ENCODE results near the gene ASTN2.

Gene ASTN2

GRCh38 chr9:117413346-117414219, 1.3 kb downstream of the ASTN2 start:
- DNase-seq (ENCODE audit: low read depth), result no peak

DNA sequence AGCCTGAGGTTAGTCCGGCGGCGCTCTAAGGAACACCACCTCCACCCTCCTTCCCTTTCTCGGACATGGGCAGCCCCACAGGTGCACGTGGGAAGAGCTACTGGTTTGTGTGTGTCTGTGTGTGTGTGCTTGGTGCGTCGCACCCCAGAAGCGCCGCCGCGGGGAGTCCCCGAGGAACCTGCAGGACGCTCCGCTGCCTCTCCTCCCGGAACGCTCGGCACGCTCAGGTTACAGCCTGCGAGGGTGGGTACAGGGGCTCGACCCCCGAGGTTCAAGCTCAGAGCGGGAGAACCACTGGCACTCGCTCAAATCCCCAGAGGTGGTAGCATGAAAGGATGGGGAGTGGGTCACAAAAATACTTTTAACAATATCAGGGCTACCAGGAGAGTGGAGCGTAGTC, 2.0 kb downstream of the ASTN2 start:
- no peak for DNase-seq (ENCODE audit: low read depth)

- DNase-seq (ENCODE audit: low read depth), result no peak
Measured at GRCh38 chr9:117412006-117412715, 2.7 kb downstream of the ASTN2 start.

- DNase-seq (ENCODE audit: low read depth), result no peak
Measured at GRCh38 chr9:117411547-117411946, 3.3 kb downstream of the ASTN2 start.

- no peak for DNase-seq (ENCODE audit: low read depth)
Measured at GRCh38 chr9:117409321-117409720, 5.5 kb downstream of the ASTN2 start.

DNA sequence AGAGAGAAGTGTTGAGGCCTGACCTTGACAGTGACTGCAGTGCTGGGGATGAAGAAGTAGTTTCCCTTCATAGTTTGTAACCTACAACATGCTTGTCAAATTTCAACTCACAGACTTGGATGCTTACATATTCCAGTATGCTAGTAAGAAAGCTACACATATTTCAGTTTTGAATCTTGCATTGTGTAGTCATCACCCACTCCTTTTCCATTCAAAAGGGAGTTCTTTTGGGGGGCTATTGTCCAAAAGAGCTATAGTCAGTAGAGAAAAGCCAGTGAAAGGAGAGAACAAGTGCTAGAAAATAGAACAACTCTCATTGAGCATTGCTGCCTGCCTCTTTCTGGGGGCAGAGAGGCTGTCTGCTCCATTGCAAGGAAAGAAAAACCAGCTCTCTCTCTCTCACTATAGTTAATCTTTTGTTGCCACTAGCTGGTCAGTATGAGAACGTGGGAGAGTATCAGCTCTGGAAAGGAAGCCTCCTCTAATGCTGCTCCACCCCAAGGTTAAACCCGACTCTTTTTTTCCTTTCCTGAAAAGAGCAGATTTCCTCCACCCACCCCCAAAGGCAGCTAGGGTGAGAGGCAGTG, 7.3 kb downstream of the ASTN2 start:
- DNase-seq (ENCODE audit: low read depth), result no peak

GRCh38 chr9:117405950-117406705, 8.7 kb downstream of the ASTN2 start:
- no peak for DNase-seq (ENCODE audit: low read depth)

GRCh38 chr9:117403848-117404247, 11.0 kb downstream of the ASTN2 start:
- no peak for DNase-seq (ENCODE audit: low read depth)

DNA sequence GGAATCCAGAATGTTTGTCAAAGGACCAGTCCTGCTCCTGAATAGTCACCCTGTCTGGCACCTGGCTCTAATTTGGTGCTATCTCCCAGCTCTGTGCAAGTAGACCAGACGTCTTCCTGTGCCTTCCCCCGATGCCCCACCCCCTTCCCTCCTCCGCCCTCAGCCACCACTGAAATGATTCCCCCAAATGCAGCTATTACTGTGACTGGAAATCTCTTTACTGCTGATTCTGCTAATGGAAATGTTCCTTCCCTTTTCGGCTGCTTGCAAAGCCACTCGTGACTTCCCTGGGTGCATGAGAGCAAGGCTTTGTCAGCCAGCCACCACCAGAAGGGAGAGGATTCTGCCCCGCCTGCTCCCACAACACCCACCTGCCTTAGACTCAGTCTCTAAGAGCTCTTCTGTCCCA, 11.4 kb downstream of the ASTN2 start:
- DNase-seq (ENCODE audit: low read depth), result no peak

- DNase-seq (ENCODE audit: low read depth), result no peak
Measured at GRCh38 chr9:117400171-117400570, 14.7 kb downstream of the ASTN2 start.

DNA sequence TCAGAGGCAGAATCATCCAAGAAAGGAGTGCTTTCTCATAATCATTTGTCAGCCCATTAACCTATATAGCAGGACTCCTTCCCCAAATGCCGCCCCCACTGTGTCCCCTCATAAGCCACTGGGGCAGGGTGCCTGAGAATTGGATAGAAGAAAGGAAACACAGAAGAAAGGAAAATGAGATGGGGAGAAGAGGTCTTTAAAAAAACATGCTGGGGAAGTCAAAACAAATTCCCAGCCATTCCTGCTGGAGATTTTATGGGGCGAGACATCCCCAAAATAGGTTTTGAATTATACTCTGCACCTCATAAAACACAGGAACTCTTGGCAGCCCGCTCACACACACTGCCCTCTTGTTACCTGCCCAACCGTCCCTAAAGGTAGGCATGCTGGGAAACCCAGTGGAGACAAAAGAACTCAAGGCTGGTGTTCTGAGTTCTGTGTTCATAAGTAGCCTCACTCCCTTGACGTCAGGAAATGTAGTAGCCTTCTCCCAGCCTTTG, 19.7 kb downstream of the ASTN2 start:
- DNase-seq (ENCODE audit: low read depth), result no peak

DNA sequence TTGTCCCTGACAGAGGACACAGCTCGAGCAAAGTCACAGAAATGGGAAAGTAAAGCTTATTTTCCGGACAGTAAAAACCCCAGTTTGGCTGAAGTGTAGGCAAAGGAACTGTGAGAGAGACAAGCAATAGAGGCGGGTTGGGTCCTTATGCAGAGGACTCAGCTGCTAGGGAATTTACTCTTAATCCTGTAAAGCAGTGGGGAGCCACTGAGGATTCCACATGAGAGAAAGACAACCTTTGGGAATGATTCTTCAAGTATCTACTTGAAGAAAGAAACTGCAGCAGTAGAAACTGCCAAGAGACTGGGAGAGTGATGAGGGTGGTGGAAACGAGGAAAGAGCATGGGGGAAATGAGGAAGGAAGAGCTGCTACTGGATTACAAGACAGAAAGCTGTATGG, 20.2 kb downstream of the ASTN2 start:
- DNase-seq (ENCODE audit: low read depth), result no peak

GRCh38 chr9:117392992-117393391, 21.9 kb downstream of the ASTN2 start:
- DNase-seq (ENCODE audit: low read depth), result no peak

DNA sequence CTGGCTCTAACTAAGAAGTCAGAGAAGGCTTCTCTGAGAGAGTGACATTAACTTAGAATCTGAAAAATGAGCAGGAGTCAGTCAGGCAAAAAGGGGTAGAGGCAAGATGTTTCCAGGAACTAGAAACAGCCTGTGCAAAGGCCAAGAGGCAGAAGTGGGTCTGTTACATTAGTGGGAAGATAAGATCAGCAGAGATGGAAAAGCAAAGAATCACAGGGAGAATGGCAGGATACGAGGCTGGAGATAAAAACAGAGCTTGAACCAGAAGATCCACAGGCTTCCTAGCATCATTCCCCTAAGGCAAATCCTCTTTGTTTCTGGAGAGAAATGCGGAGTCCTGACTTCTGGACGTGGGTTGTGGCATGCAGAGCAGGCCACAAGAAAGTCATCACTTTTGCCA, 27.4 kb downstream of the ASTN2 start:
- DNase-seq (ENCODE audit: low read depth), result no peak

GRCh38 chr9:117379341-117379740, 35.5 kb downstream of the ASTN2 start:
- no peak for DNase-seq (ENCODE audit: low read depth)

DNA sequence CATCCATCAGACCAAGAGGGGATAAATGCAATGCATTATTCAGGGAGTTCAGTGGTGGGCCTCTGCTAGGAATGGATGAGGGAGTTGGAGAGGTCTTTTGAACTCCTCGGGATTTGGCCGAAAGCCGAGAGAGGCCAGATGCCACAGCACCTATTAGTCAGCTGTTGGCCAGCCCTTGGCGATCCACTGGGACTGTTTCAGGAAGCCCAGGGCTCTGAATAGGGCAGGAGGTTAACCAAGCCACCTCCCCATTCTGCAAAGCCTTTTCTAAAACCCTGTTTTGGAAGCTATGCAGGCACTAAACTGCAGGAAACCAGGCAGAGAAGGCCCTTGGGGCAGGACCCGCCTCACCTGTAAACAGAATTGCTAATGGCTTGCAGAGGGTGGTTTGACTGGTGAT, 37.8 kb downstream of the ASTN2 start:
- DNase-seq (ENCODE audit: low read depth), result no peak

DNA sequence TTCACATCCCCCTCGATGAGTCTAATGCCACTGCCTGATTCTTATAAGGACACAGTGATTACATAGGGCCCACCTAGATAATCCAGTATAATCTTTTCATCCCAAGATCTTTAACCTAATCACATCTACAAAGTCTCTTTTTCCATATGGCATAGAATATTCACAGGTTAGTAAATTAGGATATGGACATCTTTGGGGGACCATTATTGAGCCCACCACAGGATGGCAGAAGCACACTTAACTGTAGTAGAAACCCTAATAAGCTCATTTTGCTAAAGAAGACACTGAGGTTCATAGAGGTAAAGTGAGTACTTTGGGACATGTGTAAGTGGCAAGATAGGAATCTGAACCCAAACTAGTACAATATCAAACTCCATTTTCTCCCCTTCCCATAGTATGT, 38.9 kb downstream of the ASTN2 start:
- no peak for DNase-seq (ENCODE audit: low read depth)

DNA sequence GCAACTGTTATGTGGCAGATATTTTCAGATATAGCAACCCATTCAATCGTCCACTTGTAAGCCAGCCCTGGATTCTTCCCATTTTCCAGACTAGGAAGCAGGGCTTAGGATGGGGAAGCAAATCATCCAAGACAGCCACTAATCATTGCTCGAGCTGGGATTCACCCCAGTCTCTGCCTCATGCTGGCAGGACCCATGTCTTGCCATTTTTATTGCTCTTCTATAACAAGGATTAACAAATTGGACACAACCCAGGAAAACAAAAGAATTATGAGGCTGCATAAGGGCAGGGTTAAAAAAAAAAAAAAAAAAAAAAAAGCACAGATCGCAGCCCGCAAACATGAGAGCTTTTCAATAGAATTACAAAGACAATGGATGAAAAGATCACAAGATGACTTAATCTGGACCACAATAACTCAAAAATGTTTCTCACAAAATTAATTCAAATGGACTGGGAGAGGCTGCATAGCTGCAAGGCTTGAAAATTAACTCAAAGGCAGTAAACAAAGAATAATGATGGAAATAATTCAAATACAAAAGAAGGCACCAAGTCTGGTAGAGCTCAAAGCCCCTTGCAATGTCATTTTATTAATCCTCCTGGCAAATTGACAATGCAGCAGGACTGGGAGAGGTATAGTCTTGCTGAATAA, 40.7 kb downstream of the ASTN2 start:
- DNase-seq (ENCODE audit: low read depth), result no peak

- no peak for DNase-seq (ENCODE audit: low read depth)
Measured at GRCh38 chr9:117368684-117369230, 46.1 kb downstream of the ASTN2 start.

DNA sequence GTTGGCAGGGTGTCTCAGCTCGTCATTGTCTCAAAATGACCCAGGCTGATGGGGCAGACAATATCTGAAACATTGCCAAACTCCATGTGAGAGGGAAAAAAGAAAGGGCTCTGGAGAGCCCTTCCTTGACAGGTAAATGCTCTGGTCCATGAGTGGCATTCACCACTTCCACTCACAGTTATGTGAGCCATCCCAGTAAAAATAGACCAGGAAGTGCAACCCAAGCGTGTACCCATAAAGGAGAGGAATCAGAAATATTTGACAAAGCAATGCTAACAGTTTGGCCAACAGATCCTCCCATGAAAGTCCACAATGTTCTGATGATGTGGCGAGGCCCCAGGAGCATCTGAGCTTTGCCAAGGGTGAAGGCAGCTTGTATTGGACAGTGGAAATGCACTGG, 49.4 kb downstream of the ASTN2 start:
- no peak for DNase-seq (ENCODE audit: low read depth)

DNA sequence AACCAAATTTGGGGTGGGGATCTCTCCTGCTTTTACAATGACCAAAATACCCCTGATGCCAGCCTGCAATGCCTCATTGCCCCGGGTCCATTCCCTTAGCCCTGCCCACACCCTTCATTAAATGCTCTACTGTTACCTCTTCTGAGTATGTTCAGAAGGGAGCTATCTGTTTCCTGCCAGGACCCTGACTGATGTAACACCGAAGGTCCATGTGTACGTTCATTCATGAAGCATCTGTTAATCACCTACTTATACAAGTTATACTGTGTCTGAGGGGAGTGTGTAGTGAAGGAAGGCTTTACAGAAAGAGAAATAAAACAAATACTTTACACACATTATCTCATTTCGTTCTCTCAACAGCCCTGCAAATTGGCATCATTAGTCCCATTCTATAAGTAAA, 51.9 kb downstream of the ASTN2 start:
- DNase-seq (ENCODE audit: low read depth), result no peak
